Ishikawa (cell line): ENCODE data around the gene GABRB1.

Experiments used
- CEBPB ChIP-seq: IDR thresholded peaks from 2 replicates; pipeline ENCODE4 v1.6.1; 2012
- CREB1 ChIP-seq: IDR thresholded peaks from 2 replicates; pipeline ENCODE4 v1.6.1; 2012; ENCODE audit warnings: low read depth
- EGR1 ChIP-seq: IDR thresholded peaks from 2 replicates; pipeline ENCODE4 v1.6.1; 2012
- EP300 ChIP-seq: IDR thresholded peaks from 2 replicates; pipeline ENCODE4 v1.6.1; 2012; ENCODE audit warnings: borderline replicate concordance
- FOXM1 ChIP-seq: IDR thresholded peaks from 2 replicates; pipeline ENCODE4 v1.6.1; 2012; ENCODE audit warnings: low read depth, borderline replicate concordance
- NFIC ChIP-seq: IDR thresholded peaks from 2 replicates; pipeline ENCODE4 v1.6.1; 2012
- RAD21 ChIP-seq: IDR thresholded peaks from 2 replicates; pipeline ENCODE4 v1.6.1; 2012; ENCODE audit warnings: low read depth
- TAF1 ChIP-seq: IDR thresholded peaks from 2 replicates; pipeline ENCODE4 v1.6.1; 2012; ENCODE audit warnings: low read depth, mild to moderate bottlenecking
- TCF12 ChIP-seq: IDR thresholded peaks from 2 replicates; pipeline ENCODE4 v1.6.1; 2012; ENCODE audit warnings: low read depth
- TEAD4 ChIP-seq: IDR thresholded peaks from 2 replicates; pipeline ENCODE4 v1.6.1; 2012
- YY1 ChIP-seq: IDR thresholded peaks from 2 replicates; pipeline ENCODE4 v1.6.1; 2012; ENCODE audit warnings: low read depth
- ZBTB7A ChIP-seq: IDR thresholded peaks from 2 replicates; pipeline ENCODE4 v1.6.1; 2012; ENCODE audit warnings: low read depth
- TF ChIP-seq, protein P1 (sequence below): IDR thresholded peaks from 2 replicates; pipeline ENCODE4 v1.6.1; 2012
- TF ChIP-seq, protein P2 (sequence below): IDR thresholded peaks from 2 replicates; pipeline ENCODE4 v1.6.1; 2012; ENCODE audit warnings: low read depth, mild to moderate bottlenecking
- TF ChIP-seq, protein P3 (sequence below): IDR thresholded peaks from 2 replicates; pipeline ENCODE4 v1.6.1; 2012

The GABRB1 gene

DNA sequence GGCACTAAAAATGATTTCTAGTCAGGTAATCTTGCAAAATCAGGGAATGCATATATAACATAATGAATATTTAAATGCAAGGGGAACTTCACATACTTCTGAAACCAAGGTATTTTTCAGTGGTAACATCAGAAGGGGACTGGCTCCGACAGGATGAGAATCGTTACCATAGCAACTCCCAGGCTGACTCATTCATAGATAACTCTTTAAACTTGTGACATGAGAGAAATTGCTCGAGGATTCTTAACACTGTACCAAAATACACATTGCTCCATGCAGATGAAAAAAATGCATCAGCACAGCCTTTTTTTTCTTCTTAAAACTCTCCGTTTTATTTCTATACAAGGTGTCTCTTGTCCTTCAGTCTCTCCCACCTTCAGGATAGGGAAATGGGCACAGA is 114.3 kb downstream of the GABRB1 start:
- TF ChIP-seq RAD21: no peak
- no peak for TF ChIP-seq FOXM1
- no peak for TF ChIP-seq TCF12

DNA sequence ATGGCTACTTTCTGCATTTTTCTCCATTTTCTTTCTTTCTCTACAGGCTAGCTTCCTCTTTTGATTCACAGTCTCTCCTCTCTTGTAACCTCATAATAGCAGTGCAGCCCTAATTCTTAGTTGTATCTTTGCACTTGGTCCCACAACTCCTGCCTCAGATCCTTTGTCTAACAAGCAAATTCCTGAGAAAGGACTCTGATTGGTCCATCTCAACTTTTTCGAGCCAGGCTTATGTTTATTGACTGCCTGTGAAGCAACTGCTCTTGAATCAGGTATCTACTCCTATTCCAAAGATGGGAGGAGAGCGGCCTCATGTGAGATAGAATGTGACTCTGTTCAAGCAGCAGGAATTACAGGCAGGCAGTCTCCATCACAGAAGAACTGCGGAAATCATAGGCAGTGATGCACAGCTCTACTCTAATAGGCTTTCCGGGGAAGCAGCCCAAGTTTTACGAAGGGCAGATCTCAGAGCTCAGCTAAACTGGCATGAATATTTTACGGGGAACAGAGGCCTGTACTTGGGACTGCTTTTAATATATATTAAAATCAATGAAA is 123.5 kb downstream of the GABRB1 start:
- TF ChIP-seq EGR1: no peak
- TF ChIP-seq CEBPB: no peak
- TF ChIP-seq, protein P1, sequence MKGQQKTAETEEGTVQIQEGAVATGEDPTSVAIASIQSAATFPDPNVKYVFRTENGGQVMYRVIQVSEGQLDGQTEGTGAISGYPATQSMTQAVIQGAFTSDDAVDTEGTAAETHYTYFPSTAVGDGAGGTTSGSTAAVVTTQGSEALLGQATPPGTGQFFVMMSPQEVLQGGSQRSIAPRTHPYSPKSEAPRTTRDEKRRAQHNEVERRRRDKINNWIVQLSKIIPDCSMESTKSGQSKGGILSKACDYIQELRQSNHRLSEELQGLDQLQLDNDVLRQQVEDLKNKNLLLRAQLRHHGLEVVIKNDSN: no peak
- TF ChIP-seq ZBTB7A: no peak
- TF ChIP-seq, protein P2, sequence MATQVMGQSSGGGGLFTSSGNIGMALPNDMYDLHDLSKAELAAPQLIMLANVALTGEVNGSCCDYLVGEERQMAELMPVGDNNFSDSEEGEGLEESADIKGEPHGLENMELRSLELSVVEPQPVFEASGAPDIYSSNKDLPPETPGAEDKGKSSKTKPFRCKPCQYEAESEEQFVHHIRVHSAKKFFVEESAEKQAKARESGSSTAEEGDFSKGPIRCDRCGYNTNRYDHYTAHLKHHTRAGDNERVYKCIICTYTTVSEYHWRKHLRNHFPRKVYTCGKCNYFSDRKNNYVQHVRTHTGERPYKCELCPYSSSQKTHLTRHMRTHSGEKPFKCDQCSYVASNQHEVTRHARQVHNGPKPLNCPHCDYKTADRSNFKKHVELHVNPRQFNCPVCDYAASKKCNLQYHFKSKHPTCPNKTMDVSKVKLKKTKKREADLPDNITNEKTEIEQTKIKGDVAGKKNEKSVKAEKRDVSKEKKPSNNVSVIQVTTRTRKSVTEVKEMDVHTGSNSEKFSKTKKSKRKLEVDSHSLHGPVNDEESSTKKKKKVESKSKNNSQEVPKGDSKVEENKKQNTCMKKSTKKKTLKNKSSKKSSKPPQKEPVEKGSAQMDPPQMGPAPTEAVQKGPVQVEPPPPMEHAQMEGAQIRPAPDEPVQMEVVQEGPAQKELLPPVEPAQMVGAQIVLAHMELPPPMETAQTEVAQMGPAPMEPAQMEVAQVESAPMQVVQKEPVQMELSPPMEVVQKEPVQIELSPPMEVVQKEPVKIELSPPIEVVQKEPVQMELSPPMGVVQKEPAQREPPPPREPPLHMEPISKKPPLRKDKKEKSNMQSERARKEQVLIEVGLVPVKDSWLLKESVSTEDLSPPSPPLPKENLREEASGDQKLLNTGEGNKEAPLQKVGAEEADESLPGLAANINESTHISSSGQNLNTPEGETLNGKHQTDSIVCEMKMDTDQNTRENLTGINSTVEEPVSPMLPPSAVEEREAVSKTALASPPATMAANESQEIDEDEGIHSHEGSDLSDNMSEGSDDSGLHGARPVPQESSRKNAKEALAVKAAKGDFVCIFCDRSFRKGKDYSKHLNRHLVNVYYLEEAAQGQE: no peak

DNA sequence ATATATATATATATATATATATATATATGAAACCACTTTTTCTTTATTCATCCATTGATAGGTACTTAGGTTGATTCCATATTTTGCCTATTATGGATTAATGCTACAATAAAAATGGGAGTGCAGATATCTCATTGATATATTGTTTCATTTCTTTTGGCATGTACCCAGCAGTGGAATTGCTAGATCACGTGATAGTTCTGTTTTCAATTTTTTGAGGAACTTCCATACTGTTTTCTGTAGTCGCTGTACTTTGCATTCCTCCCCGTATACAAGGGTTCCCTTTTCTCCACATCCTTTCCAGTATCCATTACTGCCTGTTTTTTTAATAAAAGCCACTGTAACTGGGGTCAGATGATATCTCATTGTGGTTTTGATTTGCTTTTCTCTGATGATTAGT is 124.6 kb downstream of the GABRB1 start:
- TF ChIP-seq, protein P2: no peak
- no peak for TF ChIP-seq ZBTB7A
- TF ChIP-seq YY1: no peak
- TF ChIP-seq NFIC: no peak
- TF ChIP-seq EP300: no peak
- no peak for TF ChIP-seq FOXM1
- TF ChIP-seq EGR1: no peak
- TF ChIP-seq, protein P1: no peak
- TF ChIP-seq RAD21: no peak
- TF ChIP-seq CREB1: no peak
- TF ChIP-seq TEAD4: no peak
- TF ChIP-seq CEBPB: no peak
- TF ChIP-seq, protein P3, sequence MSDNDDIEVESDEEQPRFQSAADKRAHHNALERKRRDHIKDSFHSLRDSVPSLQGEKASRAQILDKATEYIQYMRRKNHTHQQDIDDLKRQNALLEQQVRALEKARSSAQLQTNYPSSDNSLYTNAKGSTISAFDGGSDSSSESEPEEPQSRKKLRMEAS: no peak
- no peak for TF ChIP-seq TAF1
- no peak for TF ChIP-seq TCF12

DNA sequence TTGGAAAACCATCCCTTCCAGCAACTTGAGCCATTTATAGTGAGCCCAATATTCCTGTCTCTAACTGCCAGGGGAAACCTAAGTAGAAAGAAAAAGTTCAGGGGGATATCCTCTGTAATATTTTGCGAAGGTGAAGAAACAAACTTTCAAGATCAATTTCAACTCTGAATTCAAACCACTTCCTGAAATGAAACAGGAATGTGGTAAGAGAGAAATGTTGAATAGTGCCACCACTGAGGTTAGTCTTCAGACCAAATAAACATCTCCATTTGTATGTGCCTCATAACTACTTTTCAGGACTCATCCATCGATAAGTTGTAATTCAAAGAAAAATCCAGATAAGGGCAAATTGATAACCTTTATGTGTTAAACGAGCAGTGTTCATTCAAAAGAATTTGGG is 128.7 kb downstream of the GABRB1 start:
- TF ChIP-seq CEBPB (no peak), RAD21 (no peak), YY1 (no peak), EP300 (no peak), ZBTB7A (no peak), TCF12 (no peak), TAF1 (no peak), FOXM1 (no peak), NFIC (no peak)
- TF ChIP-seq, protein P3: no peak
- TF ChIP-seq, protein P1: no peak
- TF ChIP-seq, protein P2: no peak
